GM19455 (cell line): Measurements from ENCODE around the gene TCF12.

Experiments
- ATAC-seq: cut with Tn5 transposase; IDR thresholded peaks from one replicate; pipeline ENCODE4 v1.9.1; 2021; ENCODE audit not compliant: unreplicated experiment

The TCF12 gene

DNA sequence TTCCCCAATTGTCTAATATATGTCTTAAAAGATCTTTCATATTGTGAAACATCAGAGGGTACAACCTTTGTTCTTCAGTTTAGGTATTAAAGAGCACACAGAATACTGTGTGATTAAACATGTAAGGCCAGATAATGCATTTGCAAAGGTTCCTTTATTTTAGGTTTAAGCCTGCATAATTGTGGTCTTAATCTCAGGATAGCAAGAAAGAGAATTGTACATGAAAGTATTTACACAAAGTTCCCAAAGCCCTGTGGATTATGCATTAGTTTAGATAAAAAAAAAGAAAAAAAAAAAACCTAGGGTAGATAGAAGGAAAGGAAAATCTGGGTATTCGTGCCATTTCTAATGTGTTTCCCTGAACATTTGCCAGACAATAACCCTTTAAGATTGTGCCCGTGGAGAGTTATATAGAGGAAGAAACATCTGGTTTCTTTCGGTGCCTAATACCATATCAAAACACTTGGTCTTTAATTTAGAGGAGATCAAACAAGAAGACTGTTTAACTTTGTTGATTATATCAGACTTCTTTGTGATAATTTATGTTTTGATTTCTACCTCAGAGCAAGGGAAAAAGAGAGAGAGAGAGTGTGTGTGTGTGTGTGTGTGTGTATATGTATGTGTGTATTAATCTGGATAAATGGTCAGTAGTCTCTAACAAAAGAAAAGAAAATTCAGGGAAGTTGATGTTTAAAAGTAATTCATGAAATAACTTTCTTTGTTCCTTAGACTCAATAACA lies 318.3 kb downstream of the TCF12 start:
- no peak for ATAC-seq

DNA sequence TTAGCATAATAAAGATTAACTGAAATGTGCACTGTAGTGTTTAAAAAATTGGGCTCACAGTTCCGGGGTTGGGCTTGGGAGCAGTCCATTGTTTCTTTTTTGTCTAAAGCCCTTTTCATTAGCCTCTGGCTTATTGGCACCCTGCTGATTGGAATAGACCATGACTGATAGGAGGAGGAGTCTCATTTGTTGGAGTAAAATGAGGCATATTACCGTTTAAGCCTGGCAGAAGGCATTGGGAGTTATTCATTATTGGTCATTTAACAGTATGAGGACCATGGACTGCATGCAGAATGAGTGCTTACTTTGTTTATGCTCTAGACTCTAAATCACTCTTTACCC lies 318.8 kb downstream of the TCF12 start:
- ATAC-seq = no peak

DNA sequence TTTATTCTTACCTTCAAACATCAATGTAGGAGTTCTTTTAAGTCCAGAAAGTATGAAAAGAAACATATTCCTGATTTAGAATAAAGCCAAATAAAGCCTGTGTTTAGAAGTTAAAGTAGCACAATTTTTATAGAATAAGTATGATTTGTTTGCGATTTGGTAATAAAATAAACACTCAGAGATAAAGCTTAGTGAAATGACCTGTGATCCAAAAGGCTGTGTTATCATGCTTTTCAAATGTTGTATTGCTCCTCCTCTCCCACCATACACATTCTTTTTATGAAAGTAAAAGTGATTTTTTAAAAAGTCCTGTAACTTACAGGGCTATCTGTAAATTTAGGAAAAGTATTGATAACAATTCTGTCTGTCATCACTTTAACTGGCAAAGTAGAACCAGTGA lies 319.2 kb downstream of the TCF12 start:
- no peak for ATAC-seq

DNA sequence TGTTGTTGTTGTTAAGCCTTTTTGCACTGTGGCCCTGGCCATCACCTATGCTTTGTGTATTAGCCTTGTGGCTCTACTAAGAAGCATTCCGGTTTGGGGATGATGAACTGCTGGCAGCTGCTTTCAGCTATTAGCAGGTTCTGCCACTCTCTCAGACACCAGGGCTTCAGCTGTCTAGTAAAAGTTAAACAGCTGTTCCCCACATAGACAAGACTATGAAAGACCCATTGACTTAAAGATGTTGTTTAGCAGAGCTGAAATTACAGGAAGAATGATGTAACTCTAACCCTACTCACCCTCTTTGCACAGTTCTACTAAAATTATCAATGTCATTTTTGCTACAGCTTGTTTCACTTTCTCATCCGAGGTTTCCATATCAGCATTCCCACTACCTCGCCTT lies 326.7 kb downstream of the TCF12 start:
- ATAC-seq = no peak

DNA sequence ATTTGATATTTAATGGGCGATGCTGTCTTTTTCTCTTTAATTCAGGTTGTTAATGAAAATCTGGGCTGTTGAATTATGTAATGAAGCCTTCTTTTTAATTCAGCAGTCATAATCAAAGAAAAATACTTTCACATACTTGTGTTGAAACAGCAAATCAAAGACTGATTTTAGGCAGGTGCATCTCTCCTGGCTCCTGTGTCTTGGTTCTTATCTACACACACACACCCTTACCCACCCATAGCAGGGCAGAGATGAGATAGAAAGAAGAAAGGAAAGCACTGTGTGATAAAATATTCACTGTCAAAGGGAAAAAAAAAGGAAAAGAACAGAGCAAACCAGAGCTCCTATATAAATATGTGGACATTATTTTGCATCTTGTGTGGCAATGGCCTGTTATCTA lies 327.3 kb downstream of the TCF12 start:
- ATAC-seq = no peak

DNA sequence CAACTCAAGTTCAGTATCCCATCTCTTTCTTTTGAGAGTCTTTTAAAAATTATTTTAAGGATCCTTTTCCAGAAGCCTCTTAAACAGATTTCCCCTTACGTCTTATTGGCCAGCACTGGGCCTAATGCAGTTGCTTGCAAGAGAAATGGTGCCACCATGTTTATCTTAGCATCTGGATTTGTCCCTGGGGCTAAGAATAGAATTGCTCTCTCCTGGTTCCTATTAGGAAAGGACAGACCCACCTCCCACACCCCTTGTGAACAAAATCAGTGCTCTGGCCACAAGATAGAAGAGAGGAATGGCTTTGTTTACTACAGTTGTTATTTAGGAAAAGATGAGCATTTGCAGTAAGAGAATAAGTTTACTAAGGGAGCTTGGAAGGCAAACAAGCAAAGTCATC lies 329.6 kb downstream of the TCF12 start:
- no peak for ATAC-seq

DNA sequence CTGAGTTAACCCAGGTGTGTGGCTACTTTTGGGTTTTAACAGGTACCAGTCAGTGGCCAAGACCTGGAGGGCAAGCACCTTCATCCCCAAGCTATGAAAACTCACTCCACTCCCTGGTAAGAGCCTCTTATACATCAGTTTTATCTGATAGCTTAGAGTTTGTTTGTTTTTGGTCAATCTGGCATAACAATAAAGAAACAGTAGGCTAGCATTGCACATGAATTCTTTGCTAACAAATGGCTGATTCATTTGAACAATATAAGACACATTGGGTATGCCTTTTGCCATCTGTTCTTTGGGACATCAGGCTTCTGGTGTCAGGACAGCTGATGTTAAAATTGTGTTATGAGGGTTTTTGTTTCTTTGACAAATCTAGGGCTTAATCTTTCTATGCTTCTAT lies 332.9 kb downstream of the TCF12 start:
- no peak for ATAC-seq

DNA sequence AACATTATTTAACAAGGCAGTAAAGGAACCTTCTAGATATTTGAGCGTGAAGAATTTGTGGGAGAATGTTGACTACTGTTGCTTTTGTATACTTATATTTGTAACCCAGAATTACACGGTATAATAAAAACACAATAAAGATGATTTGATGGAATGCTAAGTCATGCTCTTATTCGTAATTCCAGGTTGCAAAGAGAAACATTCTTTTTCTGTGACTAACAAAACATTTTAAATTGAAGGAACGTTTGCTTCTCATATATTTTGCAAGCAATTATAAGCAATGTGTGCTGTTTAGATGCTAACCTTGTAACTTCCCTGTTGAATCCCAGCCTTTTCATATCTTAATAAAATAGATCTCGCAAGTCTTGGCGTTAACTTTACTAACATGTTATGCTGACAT lies 333.5 kb downstream of the TCF12 start:
- ATAC-seq = no peak

DNA sequence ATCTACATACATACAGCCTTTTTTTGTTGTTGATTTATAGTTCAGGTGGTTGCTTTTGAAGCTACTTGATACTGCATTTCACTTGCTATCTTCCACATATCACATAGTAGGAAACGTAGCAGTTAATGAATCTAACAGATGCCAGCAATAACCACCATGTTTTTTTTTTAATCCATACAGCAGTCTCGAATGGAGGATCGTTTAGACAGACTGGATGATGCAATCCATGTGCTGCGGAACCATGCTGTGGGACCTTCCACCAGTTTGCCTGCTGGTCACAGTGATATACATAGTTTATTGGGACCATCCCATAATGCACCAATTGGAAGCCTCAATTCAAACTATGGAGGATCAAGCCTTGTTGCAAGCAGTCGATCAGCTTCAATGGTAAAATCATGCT lies 334.6 kb downstream of the TCF12 start:
- ATAC-seq = no peak

DNA sequence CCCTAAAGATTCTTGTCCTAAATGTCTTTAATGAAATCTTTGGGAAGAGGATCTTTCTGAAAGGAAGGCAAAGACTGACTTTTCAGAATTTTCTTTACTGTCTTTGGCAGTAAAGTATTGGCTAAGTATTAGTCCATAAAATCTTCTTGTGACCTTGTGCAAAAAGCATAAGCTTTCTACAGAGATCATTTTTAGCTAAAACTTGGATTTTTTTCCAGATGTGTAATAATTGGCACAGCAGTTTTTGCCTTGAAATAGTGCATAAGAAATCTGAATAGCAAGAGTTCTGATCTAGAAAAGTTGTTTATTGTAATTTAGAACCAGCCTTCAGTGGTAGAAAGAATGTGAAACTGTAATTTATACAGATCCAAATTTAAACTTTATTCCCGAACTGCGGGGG lies 335.1 kb downstream of the TCF12 start:
- no peak for ATAC-seq

DNA sequence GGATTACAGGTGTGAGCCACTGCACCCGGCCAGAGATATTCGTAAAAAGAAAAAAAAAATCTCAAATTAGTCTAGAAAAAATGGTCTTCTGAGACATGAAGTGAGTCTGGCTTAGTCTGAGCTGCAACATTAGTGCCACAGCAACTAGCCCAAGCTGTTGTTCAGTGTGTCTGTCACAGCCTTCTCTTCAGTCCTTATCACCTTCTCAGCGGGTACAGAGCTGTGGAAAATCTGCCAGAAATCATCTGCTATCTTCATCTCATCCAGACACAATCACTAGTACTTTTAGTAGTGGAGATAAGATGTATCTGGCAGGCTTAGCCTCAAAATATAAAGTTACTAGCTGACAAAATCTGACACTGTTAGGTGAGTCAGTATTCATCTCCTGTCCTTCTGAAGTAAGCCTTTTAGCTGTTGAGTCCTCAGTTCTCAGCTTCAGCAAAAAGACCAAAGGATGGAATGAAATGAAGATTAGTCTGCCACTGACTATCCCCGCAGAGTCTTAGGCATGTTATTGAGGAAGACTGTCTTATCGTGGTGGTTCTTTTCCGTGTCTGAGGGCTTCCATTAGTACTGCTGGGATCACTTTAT lies 337.4 kb downstream of the TCF12 start:
- no peak for ATAC-seq

DNA sequence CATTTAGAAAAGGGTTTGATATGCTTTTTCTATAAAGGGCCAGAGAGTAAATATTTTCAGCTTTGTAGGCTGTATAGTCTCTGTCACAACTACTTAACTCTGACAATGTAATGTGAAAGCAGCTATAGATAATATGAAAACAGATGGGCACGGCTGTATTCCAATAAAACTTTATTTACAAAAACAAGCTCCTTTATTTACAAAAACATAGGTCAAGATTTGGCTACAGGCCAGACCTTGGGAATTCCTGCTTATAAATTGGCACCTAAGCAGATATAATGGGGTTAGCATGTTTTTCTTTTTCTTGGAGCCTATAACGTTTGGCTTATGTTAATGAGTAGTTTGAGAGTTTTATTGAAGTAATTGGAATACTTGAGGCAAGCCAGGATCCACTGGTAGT lies 338.5 kb downstream of the TCF12 start:
- ATAC-seq = no peak

DNA sequence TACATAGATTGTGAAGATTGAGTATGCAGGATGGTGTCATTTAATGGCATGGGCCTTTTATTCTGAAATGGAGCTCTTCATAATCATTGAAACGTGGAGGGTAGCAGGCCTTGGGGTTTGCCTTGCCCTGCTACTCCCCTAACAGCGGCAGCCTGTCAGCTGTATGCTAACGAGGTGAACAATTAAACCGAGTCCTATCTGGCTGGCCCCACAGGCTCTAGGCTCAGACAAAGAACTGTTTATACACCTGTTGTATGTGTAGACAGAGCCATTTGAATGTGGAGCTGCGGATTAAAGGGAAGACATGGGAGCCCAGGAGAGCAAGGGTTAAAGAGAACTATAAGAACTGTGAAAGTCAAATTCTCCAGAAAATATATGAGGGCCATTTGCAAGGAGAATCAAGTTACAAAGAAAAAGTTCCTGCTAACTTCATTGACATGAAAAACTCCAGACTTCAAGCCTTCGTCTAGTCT lies 341.2 kb downstream of the TCF12 start:
- no peak for ATAC-seq

DNA sequence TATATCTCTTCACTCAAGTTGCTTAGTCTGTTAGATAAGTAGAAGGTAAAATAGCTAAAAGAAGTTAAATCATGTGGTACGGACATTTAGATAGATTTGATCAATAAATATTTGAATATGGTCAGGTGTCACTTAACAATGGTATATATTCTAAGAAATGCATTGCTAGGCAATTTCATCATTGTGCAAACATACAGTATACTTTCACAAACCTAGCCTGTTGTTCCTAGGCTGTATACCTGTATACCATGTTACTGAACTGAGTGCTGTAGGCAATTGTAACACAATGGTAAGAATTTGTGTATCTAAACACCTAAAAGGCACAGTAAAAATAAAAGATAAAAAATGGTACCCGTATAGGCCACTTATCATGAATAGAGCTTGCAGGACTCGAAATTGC lies 345.1 kb downstream of the TCF12 start:
- ATAC-seq = no peak

DNA sequence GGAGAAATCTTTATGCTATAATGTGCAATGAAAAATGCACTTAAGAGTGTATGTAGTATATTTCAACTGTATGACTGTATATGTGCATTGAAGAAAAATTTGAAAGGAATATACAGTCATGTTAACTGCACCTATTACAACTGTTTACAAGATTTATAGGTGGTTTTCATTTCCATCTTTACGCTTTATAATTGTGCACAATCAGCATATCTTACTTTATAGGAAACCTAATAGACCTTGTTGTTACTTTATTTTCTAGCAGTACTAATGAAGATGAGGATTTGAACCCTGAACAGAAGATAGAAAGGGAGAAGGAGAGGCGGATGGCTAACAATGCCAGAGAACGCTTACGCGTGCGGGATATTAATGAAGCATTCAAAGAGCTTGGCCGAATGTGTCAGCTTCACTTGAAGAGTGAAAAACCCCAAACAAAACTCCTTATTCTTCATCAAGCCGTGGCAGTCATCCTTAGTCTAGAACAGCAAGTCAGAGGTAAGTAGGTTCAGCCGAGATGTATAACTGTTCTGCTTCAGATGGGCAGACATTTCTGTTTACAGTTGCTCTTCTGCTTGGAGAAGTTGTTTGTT lies 354.4 kb downstream of the TCF12 start:
- ATAC-seq = no peak

DNA sequence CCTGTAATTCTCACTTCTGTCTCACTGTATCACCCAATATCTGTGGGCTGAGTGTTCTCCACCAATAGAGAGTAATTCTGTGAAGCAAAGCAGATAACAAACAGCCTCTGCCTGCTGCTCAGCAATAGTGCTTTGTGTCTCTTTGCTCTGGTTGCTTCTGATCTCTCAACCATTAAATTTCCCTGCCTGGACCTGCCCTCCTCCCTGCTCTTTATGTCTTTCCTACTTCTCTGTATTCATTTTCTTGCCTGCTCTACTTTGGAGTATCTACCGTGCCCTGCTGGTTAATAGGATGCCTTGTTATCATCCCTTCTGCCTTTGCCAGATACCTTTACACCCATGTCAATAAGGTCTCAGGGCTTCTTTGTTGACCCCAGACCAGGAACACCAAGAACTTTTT lies 355.0 kb downstream of the TCF12 start:
- ATAC-seq = no peak

DNA sequence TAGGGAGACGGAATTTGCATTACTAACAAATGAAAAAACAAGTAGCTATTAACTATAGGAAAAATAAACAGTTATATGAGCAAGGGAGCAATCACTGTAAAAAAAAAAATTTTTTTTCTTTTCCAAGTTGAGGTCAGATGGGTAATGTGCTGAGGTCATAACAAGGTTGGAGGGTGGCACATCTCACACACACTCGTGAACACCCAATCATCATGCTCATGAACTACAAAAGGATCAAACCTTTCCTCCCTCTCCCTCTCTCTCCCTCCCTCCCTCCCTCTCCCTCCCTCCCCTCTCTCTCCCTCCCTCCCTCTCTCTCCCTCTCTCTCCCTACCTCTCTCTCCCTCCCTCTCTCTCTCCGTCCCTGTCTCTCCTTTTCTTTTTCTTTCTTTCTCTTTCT lies 360.0 kb downstream of the TCF12 start:
- ATAC-seq = no peak

DNA sequence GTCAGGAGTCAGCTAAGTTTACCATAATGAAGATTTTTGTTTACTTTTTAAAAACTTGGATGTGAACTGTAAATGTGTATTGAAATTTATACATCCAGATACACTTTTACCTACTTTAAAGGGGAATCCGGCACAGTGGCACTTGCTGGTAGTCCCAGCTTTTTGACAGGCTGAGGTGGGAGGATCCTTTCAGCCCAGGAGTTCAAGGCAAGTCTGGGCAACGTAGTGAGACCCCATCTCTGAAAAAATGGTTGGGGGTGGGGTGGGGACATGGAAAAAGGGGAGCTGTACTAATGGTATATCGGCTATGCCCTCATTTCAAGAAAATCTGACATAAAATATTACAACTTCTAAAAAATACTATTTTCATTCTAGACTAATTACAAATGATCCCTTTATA lies 362.0 kb downstream of the TCF12 start:
- no peak for ATAC-seq

DNA sequence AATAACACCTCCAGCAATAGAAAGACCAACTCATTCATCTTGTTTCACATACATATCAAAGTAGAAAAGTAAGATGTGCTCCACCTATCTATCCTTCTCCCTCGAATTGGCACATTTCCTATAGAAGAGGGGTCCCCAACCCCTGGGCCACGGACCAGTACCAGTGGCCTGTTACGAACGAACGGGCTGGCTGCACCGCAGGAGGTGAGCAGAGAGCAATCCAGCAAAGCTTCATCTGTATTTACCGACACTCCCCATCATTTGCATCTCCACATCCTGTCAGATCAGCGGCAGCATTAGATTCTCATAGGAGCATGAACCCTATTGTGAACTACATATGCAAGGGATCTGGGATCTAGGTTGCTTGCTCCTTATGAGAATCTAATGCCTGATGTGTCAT lies 362.9 kb downstream of the TCF12 start:
- peak; percentile 66 for ATAC-seq

DNA sequence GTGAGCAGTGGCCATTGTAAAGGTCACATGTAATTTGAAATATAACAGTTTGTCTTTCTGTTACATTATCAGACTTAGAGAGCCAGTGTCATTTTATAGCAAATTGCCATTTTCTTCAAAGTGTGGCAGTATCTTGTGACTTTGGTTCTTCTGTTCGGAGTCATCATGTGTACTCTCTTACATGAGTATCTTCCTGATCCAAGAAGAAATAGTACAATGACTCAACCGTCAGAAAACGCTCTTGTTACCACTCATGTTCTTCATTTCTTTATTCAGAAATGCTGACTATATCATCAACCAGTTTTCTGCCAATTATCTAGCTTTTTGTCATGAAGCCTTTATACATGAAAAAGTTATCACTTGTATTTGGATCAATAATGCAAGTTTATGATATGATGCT lies 364.2 kb downstream of the TCF12 start:
- ATAC-seq = no peak

DNA sequence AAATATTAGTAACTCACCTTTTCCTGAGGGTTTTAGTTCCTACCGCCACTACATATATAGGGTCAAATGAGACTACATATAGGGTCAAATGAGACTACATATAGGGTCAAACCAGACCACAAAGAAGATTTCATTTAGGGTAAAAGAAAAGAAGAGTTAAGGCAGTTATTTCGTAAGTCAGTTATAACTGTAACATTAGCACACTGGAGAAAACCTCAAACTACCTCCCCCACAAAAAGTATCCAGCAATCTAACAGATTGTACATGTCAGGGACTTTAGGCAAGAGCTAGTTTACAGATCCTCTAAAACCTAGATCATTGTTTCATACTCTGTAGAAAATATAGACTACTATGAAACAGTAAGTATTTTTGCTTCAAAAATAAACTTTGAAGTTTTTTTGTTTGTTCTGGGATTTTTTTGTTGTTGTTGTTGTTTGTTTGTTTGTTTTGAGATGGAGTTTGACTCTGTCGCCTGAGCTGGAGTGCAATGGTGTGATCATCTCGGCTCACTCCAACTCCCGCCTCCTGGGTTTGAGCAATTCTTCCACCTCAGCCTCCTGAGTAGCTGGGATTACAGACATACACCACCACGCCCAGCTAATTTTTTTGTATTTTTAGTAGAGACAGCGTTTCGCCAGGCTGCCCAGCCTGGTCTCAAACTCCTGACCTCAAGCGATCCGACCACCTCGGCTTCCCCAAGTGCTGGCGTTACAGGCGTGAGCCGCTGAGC lies 365.5 kb downstream of the TCF12 start:
- peak; percentile 13 for ATAC-seq

DNA sequence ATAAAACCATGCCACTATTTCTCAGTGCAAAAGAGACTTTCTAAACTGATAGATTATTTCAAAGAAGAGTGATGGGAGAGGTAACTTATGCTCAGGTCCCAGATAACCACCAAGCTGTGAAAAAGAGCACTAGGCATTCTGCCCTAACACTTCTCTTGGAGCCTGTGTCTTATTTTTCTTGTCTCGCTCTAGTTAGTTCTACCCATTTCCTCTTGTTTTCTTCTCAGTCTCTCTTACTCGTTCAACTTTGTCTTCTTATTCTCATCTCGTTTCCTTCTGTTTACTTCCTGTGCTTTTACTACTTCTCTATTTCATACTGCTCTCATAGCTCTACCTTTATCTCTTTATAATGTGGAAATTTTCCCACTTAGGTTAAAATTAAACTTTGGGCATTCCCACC lies 366.1 kb downstream of the TCF12 start:
- peak; percentile 49 for ATAC-seq
